Measurements from ENCODE around the gene OR1K1.

GRCh38 chr9:122821278-122821943, 21.5 kb downstream of the OR1K1 start:
- no peak for TF ChIP-seq SRF (IDR thresholded peaks at IDR 0.05; ENCODE audit: low read depth)
- TF ChIP-seq ZBTB33 (IDR thresholded peaks at IDR 0.05; ENCODE audit: extremely low read depth, insufficient replicate concordance, low read length), result no peak
- TF ChIP-seq EZH2phosphoT487 (IDR thresholded peaks at IDR 0.05; ENCODE audit: borderline replicate concordance), result no peak
- no peak for TF ChIP-seq CTCF (IDR thresholded peaks at IDR 0.05 in 2 of 3, conservative IDR thresholded peaks at IDR 0.05 in 1 of 3; ENCODE audit: borderline replicate concordance in 1 of 3, insufficient read depth in 1 of 3, low read depth in 2 of 3, low read length in 2 of 3)
- TF ChIP-seq POLR2A (IDR thresholded peaks at IDR 0.05; ENCODE audit: borderline replicate concordance, extremely low read depth, insufficient read depth, insufficient read length), result no peak
- TF ChIP-seq POLR2AphosphoS5 (IDR thresholded peaks at IDR 0.05; ENCODE audit: low read depth, low read length), result no peak

All from HCT116 (cell line).